Erythroblast (primary cell): ENCODE measurements around the gene CD300LF.

Source experiments
- GATA1 ChIP-seq: IDR thresholded peaks from 2 replicates; pipeline ENCODE4 v1.6.1; 2011; ENCODE audit warnings: low read depth, mild to moderate bottlenecking, control low read depth, low read length, moderate library complexity
- POLR2A ChIP-seq: IDR thresholded peaks from 2 replicates; pipeline ENCODE4 v1.6.1; 2011; ENCODE audit warnings: mild to moderate bottlenecking, low read length

- TF ChIP-seq POLR2A, result no peak
- TF ChIP-seq GATA1, result no peak
Measured at GRCh38 chr17:74752415-74752814, 39.7 kb upstream of the CD300LF start.
